Inflammatory macrophage treated with lipopolysaccharide for 4 hours (primary cell): ENCODE results near the gene GPR42.
"Not testable (repeated sequence)": the region's sequence is repeated elsewhere in the genome, so short reads cannot be mapped to it uniquely, and the experiment has no call there.

Experiments used
- DNase-seq: peaks from one replicate; pipeline ENCODE4 v3.0.0-alpha.2; 2020

The GPR42 gene

DNA sequence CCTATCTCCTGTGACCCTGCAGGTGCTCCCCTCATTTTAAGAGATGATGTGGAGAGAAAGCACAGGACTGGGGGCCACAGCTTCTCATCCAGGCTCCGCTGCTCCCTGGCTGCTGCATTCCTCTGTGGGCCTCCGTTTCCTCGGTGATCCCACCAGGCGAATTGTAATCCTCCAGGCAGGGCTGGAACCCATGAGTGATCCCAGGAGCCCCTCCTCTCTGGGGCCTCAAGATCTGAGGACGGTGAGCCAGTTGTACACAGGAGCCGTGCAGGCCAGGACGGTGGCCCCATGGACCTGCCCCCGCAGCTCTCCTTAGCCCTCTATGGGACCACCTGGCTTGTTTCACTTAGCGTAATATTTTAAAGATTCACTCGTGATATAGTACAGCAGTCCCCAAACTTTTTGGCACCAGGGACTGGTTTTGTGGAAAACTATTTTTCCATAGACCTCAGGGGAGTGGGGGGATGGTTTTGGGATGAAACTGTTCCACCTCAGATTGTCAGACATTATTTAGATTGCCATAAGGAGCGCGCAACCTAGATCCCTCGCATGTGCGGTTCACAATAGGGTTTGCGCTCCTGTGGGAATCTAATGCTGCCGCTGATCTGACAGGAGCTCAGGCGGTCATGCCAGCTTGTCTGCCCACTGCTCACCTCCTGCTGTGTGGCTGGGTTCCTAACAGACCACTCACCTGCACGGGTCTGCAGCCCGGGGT lies 7.0 kb upstream of the GPR42 start:
- no peak for DNase-seq

DNA sequence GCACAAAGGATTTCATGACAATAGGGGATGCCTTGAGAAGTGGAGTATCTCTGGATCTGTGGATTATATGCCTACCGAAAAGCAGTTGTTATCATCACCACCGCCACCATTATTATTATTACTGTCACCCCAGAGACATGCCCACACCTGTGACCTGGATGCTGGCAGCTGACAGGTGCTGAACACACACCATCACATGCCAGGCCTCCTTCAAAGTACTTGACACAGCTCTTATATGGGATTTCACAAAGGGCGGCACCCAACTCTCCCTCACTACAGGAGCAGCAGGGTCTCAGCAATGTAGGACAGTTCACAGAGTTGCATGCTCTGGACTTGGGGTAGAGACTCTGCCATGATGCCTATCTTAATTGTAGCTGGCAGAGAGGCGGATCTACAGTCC lies 5.6 kb upstream of the GPR42 start:
- DNase-seq: no peak

DNA sequence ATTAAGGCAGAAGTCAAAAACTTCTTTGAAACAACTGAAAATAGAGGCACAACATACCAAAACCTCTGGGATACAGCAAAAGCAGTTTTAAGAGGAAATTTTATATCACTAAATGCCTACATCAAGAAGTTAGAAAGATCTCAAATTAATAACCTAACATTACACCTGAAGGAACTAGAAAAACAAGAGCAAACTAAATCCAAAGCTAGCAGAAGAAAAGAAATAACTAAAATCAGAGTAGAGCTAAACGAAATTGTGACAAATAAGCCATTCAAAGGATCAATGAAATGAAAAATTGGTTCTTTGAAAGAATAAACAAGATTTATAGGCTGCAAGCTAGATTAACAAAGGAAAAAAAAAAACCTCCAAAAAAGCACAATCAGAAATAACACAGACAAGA lies 2.5 kb upstream of the GPR42 start:
- DNase-seq: no peak

DNA sequence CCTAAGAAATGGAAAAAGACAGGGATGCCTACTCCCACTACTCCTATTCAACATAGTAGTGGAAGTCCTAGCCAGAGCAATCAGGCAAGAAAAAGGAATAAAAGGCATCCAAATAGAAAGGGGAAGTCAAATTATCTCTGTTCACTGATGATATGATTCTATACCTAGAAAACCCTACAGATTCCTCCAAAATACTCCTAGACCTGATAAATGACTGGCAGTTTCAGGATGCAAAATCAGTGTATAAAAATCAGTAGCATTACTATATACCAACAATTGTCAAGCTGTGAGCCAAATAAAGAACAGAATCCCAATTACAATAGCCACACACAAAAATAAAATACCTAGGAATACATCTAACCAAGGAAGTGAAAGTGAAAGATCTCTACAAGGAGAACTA lies 1.3 kb upstream of the GPR42 start:
- DNase-seq: no peak

DNA sequence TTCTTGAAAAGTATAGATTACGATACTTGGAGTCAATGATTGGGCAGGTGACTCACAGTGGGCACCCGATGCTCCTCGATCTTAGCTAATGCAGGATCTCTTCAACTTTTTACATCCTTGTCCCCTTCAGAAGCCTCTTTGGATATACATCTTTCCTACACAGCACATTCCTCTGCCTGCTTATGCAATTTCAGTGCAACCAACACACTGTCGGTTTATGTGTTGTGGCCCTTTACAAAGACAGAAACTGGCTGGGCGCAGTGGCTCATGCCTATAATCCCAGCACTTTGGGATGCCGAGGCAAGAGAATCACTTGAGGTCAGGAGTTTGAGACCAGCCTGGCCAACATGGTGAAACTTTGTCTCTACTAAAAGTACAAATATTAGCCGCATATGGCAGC lies 2.6 kb downstream of the GPR42 start:
- DNase-seq: no peak

DNA sequence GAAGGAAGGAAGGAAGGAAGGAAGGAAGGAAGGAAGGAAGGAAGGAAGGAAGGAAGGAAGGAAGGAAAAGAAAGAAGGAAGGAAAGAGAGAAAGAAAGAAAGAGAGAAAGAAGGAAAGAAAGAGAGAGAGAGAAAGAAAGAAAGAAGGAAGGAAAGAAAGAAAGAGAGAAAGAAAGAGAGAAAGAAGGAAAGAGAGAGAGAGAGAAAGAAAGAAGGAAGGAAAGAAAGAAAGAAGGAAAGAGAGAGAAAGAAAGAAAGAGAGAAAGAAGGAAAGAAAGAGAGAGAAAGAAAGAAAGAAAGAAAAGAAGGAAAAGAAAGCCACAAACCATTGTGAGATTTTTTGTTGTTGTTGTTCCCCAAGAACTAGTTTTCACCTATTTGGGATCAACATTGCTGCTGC lies 3.2 kb downstream of the GPR42 start:
- not testable (repeated sequence) for DNase-seq

DNA sequence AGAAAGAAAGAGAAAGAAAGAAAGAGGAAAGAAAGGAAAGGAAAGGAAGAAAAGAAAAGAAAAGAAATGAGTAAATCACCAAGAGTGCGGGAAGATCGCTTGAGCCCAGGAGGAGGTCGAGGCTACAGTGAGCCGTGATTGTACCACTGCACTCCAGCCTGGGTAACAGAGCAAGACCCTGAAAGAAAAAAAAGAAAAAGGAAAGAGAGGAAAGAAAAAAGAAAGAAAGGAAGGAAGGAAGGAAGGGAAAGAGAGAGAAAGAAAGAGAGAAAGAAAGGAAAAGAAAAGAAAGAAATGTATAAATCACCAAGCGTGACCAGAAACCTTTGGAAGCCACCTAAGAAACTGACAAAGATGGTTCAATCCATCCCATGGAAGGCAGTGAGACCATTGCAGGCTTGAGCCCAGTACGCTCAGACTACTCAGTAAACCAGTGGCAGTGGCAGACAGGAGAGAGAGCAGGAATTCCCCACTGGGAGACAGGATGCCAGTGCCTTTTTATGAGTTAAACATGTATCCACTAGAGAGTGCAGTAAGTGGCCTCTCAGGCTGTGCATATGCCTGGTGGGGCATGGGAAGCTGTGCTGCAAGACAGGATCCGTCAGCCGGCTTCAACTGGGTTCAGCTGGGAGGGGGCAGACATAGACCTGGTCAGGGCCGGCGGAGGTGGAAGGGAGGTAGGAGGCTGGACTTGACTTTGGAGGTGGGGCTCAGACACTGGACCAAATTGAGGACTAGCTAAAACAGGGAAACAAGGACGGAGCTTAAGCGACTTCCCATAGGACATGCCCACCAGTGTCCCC lies 4.8 kb downstream of the GPR42 start:
- no peak for DNase-seq

DNA sequence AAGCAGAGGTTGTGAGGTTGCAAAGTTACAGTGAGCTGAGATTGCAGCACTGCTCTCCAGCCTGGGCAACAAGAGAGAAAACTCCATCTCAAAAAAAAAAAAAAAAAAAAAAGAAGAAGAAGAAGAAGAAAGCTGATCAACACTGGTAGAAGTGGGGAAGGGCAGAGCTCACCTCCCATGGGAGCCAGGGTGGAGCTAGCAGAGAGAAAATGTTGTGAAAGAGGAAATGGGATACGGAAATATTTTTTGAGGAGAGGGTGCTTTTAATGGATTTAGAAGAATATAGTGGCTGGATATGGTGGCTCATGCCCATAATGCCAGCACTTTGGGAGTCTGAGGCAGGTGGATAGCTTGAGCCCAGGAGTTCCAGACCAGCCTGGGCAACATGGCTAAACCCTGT lies 6.8 kb downstream of the GPR42 start:
- no peak for DNase-seq

DNA sequence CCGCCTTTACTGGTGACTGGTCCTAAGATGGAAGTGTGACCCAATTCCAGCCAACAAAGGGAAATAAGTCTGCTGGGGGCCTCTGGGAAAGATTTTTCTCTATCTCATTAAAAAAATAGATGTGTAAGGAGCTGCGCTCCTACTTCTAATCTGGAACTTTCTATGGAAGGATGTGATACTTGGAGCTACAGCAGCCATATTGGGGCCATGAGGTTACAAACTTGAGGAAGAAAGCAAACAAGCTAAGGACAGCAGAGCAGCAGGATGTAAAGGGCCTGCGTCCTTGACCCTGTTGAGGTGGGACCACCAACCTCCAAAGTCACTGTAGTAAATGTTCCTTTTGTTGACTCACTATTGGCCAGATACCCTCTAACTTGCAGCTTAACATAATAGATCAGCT lies 7.5 kb downstream of the GPR42 start:
- DNase-seq: no peak

DNA sequence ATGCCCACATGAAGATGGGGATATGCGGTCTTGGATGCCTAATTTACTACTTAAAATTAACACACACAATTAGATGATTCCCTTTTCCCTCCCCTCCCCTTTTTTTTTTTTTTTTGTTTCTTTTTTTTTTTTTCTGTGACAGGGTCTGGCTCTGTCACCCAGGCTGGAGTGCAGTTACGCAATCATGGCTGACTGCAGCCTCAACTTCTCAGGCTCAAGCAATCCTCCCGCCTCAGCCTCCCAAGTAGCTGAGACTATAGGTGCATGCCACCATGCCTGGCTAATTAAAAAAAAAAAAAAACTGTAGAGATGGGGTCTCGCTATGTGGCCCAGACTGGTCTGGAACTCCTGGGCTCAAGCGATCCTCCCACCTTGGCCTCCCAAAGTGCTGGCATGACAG lies 8.7 kb downstream of the GPR42 start:
- not testable (repeated sequence) for DNase-seq

DNA sequence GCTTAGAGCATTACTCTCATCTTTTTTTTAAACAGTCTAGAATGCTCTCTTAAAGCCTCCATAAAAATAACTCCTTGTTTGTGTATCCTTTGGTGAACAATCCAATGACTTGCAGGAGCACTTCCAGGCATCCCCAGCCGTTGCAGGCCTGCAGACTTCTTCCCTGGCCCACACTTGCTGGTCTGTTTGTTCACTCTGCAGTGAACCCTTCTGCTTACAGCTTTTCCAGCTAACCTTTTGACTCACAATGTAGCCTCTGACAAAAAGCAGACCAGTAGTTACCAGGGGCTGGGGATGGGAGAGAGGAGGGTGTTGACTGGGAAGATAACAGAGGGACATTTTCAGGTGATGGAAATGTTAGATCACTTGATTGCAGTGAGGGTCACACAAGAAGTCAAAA lies 9.1 kb downstream of the GPR42 start:
- no peak for DNase-seq

DNA sequence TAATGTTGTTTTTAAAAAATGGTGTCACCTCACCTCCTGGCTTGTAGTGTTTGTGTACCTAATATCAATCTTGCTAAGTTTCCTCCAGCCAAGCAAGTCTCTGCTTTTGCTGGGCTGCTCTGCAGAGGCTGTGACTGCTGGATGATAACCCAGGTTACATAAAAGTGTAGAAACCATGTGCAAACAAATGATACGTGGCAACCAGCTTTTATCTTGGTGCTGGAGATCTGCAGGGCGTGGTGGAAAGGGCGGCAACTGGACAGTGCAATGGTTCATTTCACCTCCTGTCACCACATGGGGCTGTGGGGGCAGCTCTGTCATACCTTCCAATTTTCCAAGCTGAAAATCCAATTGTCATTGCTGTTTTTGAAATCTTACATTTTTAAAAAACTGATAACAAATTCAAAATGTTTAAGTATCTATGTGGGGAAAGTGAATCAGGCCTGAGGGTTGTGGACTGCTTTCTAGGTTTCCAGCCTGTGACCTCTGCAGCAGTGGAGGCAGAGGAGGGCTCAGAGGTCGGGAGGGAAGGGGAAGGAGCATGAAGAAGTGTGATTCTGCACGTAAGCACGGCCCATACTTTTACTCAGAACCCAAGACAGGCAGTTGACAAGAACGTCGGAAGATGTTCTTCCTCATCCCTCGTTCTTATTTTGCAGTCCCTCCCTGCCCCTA lies 9.7 kb downstream of the GPR42 start:
- DNase-seq: no peak

DNA sequence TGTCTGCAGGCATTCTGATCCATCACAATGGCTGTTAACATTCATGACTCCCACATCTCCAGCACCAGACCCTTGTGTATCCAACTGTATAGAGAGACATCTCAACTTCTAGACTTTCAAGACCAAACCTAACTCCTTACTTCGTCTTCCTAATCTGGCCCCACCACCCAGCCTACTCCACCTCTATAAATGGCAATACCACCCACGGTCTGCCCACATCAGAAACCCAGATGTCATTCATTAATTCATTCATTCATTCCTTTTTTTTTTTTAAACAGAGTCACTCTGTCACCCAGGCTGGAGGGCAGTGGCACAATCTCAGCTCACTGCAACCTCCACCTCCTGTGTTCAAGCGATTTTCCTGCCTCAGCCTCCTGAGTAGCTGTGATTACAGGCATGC lies 10.4 kb downstream of the GPR42 start:
- DNase-seq: no peak

DNA sequence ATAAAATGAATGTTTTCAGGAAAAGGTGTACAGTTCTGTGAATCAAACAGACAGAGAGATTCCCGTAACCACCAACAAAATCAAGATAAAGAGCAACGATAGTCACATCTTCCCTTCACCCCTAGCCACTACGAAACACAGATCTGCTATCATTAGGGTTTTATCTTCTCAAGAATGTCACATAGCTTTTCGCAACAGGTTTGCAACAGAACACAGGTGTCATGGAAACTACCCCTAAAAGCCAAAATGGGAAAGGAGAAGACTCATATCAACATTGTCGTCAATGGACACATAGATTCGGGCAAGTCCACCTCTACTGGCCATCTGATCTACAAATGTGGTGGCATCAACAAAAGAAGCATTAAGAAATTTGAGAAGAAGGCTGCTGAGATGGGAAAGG lies 11.1 kb downstream of the GPR42 start:
- no peak for DNase-seq

DNA sequence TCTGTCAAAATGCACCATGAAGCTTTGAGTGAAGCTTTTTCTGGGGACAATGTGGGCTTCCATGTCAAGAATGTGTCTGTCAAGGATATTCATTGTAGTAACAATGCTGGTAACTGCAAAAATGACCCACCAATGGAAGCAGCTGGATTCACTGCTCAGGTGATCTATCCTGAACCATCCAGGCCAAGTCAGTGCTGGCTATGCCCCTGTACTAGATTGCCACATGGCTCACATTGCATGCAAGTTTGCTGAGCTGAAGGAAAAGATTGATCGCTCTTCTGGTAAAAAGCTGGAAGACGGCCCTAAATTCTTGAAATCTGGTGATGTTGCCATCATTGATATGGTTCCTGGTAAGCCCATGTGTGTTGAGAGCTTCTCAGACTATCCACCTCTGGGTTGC lies 12.7 kb downstream of the GPR42 start:
- DNase-seq: no peak

DNA sequence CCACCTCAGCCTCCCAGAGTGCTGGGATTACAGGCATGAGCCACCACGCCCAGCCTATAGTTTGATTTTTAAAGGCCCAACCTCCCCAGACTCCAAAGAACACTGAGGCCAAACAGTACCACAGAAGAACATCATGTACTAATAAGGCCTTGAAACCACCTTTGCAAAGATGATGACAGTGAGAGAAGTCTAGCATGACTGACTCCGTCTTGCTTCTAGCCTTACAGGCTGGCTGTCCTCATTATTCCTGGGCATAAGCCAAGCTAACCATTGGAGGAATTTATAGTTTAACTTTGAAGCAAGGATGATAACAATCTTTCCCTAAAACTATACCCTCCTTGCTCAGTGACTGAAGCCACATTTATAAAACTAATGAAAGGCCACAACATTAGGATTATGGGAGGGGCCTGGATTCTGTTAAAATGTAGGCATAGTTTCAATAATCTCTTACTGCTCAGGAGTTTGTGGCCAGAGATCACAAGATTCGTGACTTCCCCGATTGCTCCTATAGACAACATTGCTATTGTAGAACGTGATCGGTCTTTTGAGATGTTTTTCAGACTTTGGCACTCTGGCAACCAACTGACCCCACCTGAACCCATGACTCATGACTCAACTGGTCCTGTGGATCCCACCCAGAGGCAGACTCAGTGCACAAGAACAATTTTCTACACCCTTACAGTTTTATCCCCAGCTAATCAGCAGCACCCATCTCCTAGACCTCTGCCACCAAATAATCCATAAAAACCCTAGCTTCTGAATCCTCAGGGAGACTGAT lies 17.6 kb downstream of the GPR42 start:
- no peak for DNase-seq

DNA sequence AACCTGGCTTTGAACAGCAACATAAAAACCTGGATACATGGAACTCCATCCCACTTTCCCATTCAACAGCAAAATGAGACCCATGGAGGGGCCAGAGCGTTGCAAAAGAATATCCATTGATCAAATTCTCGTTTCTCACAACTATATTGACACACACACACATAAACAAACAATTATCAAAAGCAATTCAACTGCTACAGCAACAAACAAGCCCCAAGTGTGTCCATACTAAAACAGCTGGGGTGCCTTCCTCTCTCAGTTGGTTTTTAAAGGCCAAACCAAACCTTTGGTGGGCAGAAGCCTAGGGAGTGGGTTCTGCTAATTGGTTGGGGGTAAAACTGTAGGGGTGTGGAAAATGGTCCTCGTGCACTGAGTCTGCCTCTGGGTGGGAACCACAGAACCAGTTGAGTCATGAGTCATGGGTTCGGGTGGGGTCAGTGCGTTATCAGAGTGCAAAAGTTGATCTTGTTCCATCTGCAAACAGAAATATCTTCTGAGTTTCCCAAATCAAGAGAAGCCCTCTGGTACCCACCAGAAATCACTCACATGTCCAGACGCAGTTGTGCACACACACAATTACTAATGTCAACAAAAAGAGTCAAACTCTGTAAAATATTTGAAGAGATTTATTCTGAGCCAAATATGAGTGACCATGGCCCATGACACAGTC lies 18.5 kb downstream of the GPR42 start:
- DNase-seq: no peak

DNA sequence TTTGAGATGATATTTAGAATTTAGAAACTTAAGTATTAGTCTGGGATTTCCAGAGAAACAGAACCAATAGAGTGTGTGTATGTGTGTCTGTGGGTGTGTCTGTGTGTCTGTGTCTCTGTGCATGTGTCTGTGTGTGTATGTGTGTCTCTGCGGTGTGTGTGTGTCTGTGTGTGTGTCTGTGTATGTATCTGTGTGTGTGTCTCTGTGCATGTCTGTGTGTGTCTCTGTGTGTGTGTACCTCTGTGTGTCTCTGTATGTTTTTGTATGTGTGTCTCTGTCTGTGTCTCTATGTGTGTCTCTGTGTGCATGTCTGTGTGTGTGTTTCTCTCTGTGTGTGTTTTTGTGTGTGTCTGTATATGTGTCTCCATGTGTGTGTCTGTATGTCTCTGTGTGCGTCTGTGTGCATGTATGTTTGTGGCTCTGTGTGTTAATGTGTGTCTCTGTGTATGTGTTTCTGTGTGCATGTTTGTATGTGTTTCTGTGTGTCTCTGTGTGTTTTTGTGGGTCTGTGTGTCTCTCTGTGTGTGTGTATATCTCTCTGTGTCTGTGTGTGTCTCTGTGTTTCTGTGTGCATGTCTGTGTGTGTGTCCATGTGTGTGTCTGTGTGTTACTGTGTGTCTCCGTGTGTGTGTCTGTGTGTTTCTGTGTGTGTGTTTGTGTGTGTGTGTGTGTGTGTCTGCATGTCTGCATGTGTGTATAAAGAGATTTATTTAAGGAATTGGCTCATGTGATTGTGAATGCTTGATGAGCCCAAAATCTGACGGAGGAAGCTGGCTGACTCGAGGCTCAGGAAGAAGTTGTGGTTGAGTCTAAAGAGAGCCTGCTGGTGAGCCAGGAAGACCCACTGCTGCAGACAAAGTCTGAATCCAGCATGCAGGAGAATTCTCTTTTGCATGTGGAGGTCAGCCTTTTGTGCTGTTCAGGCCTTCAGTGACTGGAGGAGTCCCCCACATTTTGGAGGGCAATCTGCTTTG lies 22.2 kb downstream of the GPR42 start:
- DNase-seq: no peak

DNA sequence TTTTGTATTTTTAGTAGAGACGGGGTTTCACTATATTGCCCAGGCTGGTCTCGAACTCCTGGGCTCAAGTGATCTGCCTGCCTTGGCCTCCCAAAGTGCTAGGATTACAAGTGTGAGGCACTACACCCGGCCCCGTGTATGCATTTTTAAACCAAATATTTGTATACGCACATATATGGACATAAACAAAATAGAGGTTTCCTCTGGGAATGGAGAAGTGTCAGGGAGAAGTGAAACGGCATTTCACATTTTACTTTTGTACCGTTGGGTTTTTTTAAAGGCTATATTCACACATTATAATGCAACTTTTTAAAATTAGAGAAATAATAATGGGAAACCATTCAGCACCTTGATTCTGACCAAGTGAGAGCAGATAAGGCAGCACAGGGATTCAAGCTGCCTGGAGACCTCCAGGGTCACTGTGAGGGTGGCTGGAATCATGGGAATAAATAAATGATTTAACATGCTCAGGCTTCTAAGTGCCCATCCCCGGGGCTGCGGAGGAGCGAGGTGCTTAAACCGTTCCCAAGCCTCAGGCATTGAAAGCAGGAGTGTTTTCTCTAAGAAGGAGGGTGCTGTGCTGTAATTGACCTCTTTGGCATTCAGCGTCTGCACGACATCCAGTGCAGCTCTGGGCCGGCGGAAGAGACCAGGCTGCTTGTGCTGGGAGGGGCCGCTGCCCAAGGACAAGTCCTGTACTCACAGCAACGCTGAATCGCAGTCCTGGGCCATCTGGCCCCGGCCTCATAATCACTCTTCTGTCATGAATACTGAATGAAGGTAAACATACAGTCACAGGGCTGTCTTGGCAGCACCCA lies 24.7 kb downstream of the GPR42 start:
- peak; percentile 36 for DNase-seq

DNA sequence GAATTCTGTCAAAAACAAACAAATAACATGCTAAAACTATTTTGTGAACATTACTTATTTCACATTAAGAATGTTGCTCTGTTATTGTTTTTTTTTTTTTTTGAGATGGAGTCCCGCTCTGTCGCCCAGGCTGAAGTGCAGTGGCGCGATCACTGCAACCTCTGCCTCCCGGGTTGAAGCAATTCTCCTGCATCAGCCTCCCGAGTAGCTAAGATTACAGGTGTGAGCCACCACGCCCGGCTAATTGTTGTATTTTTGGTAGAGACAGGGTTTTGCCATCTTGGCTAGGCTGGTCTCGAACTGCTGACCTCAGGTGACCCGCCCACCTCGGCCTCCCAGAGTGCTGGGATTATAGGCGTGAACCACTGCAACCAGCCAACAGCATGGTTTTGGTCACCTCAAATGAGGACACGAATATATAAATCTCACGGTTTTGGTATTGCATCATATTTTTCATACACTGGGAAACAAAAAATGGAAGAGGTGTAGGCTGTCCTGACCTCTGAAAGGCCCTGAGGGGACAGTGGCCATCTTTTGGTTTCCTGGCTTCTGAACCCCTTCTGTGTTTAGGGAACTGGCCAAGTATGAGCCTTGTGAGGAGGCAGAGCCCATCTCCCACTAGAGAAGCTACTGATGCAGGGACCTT lies 25.5 kb downstream of the GPR42 start:
- DNase-seq: no peak
